Ascending aorta (tissue), 2 donors: ENCODE measurements around the gene UEVLD. TPM values are rescaled to one million over a fixed set of nuclear protein-coding genes. Genes with fewer than 3 reads are reported as not detected.

Source experiments
- DNase-seq, 2 donors: peaks; one replicate each; pipeline ENCODE4 v3.0.0-alpha.2; 2019; ENCODE audit warnings: low spot score in 2 of 2
- H3K27ac ChIP-seq, 2 donors: fragments of 200-600 bp; sonication (generic); one replicate each; pipeline ENCODE4 v1.5.1; 2016 to 2017; ENCODE audit warnings: mild to moderate bottlenecking in 1 of 2
- H3K27me3 ChIP-seq: fragments of 200-600 bp; sonication (generic); one replicate; pipeline ENCODE4 v1.5.1; 2017
- H3K36me3 ChIP-seq, 2 donors: fragments of 200-600 bp; sonication (generic); one replicate each; pipeline ENCODE4 v1.5.1; 2016
- H3K4me1 ChIP-seq, 2 donors: fragments of 200-600 bp; sonication (generic); one replicate each; pipeline ENCODE4 v1.5.1; 2016 to 2017; ENCODE audit warnings: mild to moderate bottlenecking in 1 of 2
- H3K4me3 ChIP-seq, 2 donors: fragments of 200-600 bp; sonication (generic); one replicate each; pipeline ENCODE4 v1.5.1; 2016 to 2017; ENCODE audit warnings: mild to moderate bottlenecking in 1 of 2
- H3K9me3 ChIP-seq, 2 donors: fragments of 200-600 bp; sonication (generic); one replicate each; pipeline ENCODE4 v1.5.1; 2016
- CTCF ChIP-seq, 3 experiments: fragments of 200-600 bp in 2 of 3; fragments of 450-650 bp in 1 of 3; sonication (generic) in 2 of 3; IDR thresholded peaks; one replicate each; pipeline ENCODE4 v1.5.1; 2016 to 2019; ENCODE audit warnings: antibody characterized with exemption in 3 of 3, mild to moderate bottlenecking in 1 of 3, moderate library complexity in 1 of 3
- intact Hi-C: fragments of 100-400 bp; cut with DNase I; formaldehyde crosslinking; loops from one replicate; pipeline ENCODE4 v1.15.1; 2023
- total RNA-seq: library from RNA; depleted of rRNA; stranded (reverse); fragments of >200 nt; gene quantifications from one replicate; pipeline ENCODE4 v1.1.0, GENCODE V29; 2016

Gene UEVLD
- total RNA-seq, 1 donor from 2014 or later: 10.1 TPM

GRCh38 chr11:18578975-18579598, 9.4 kb downstream of the UEVLD start:
- TF ChIP-seq CTCF (IDR thresholded peaks at IDR 0.05): no peak
- H3K36me3 ChIP-seq: peaks cover 25 to 39% of the 10 kb centered on the region in 2 donors

GRCh38 chr11:18575361-18575760, 13.2 kb downstream of the UEVLD start:
- intact Hi-C loops: no loop called here
- no peaks in the 10 kb centered on the region for H3K9me3 ChIP-seq
- H3K27me3 ChIP-seq: no peaks in the 10 kb centered on the region
- H3K4me1 ChIP-seq: no peaks in the 10 kb centered on the region
- no peak overlapping the region for H3K4me3 ChIP-seq
- TF ChIP-seq CTCF (IDR thresholded peaks at IDR 0.05): no peak
- DNase-seq: no peak
- peaks cover 34 to 63% of the 10 kb centered on the region in 2 donors for H3K36me3 ChIP-seq
- H3K27ac ChIP-seq: no peak overlapping the region

More at GRCh38 chr11:18578975-18579598, 9.4 kb downstream of the UEVLD start:
- intact Hi-C loops: no loop called here
- Histone ChIP-seq H3K9me3 (no peaks in the 10 kb centered on the region), H3K27ac (no peak overlapping the region), H3K4me1 (no peaks in the 10 kb centered on the region), H3K4me3 (no peak overlapping the region), H3K27me3 (no peaks in the 10 kb centered on the region)
- DNase-seq: no peak

- Histone ChIP-seq H3K4me3 (no peak overlapping the region), H3K36me3 (peaks cover 23 to 65% of the 10 kb centered on the region in 2 donors)
Measured at GRCh38 chr11:18567081-18567480, 21.5 kb downstream of the UEVLD start.

GRCh38 chr11:18566406-18566805, 22.1 kb downstream of the UEVLD start:
- H3K27ac ChIP-seq: no peak overlapping the region
- no peaks in the 10 kb centered on the region for H3K9me3 ChIP-seq
- no peaks in the 10 kb centered on the region for H3K27me3 ChIP-seq
- intact Hi-C loops: no loop called here
- peaks cover 29 to 65% of the 10 kb centered on the region in 2 donors for H3K36me3 ChIP-seq
- no peak for TF ChIP-seq CTCF (IDR thresholded peaks at IDR 0.05)
- no peak for DNase-seq
- H3K4me3 ChIP-seq: no peak overlapping the region
- H3K4me1 ChIP-seq: no peaks in the 10 kb centered on the region

More at GRCh38 chr11:18567081-18567480, 21.5 kb downstream of the UEVLD start:
- Histone ChIP-seq H3K27ac (no peak overlapping the region), H3K4me1 (no peaks in the 10 kb centered on the region), H3K9me3 (no peaks in the 10 kb centered on the region), H3K27me3 (no peaks in the 10 kb centered on the region)
- TF ChIP-seq CTCF (IDR thresholded peaks at IDR 0.05): no peak
- no peak for DNase-seq
- intact Hi-C loops: no loop called here

- peaks cover 42 to 67% of the 10 kb centered on the region in 2 donors for H3K36me3 ChIP-seq
- no peak for TF ChIP-seq CTCF (IDR thresholded peaks at IDR 0.05)
- H3K4me1 ChIP-seq: no peaks in the 10 kb centered on the region
- H3K27me3 ChIP-seq: no peaks in the 10 kb centered on the region
- no peak for DNase-seq
- H3K27ac ChIP-seq: no peak overlapping the region
- no peaks in the 10 kb centered on the region for H3K9me3 ChIP-seq
- H3K4me3 ChIP-seq: no peak overlapping the region
- intact Hi-C loops: no loop called here
Measured at GRCh38 chr11:18564149-18564548, 24.4 kb downstream of the UEVLD start.
